Endometrial microvascular endothelial cells (primary cell): ENCODE measurements around the gene PUSL1. TPM values are rescaled to one million over a fixed set of nuclear protein-coding genes. Genes with fewer than 3 reads are reported as not detected.

Experiments used
- in situ Hi-C: cut with HindIII; loops from 2 replicates; pipeline ENCODE4 v1.10.0; 2017; ENCODE audit warnings: low sequenced_read_pairs, low pct_unique_long_range_greater_than_20kb; ENCODE audit errors: inconsistent ontology term
- total RNA-seq: library from RNA; depleted of rRNA; stranded (reverse); fragments of >200 nt; gene quantifications from one replicate; pipeline ENCODE4 v1.2.3, GENCODE V29; 2015; ENCODE audit errors: inconsistent ontology term

Gene PUSL1
- total RNA-seq, 1 donor from 2014 or later, result 21.4 TPM

- in situ Hi-C loops, result no loop called here
These were observed 10.6 kb downstream of the PUSL1 start for GRCh38 chr1:1318777-1319645.

GRCh38 chr1:1319646-1319941, 11.2 kb downstream of the PUSL1 start:
- in situ Hi-C loops, result no loop called here

- in situ Hi-C loops, result no loop called here
These were observed 12.5 kb downstream of the PUSL1 start for GRCh38 chr1:1320666-1321448.

GRCh38 chr1:1321477-1321876, 13.1 kb downstream of the PUSL1 start:
- in situ Hi-C loops, result no loop called here

DNA sequence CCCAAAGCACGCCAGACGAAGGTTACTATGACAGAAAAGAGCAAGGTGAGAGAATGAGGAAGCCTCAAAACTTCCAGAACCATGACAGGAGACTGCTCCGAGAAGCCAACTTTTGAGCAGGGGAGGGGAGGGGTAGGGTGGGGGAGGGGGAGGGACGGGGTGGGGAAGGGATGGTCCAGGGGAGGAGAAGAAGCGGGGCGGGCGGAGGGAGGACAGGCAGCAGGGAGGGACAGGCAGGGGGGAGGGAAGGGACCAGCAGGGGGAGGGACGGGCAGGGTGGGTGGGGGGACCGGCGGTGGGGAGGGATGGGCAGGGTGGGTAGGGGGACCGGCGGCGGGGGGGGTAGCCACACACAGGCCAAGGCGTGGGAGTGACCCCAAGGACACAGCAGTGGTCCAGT, 14.0 kb downstream of the PUSL1 start:
- in situ Hi-C loops, result no loop called here

GRCh38 chr1:1322952-1323351, 14.6 kb downstream of the PUSL1 start:
- in situ Hi-C loops, result no loop called here

- in situ Hi-C loops, result no loop called here
These were observed 15.7 kb downstream of the PUSL1 start for GRCh38 chr1:1324084-1324523.

DNA sequence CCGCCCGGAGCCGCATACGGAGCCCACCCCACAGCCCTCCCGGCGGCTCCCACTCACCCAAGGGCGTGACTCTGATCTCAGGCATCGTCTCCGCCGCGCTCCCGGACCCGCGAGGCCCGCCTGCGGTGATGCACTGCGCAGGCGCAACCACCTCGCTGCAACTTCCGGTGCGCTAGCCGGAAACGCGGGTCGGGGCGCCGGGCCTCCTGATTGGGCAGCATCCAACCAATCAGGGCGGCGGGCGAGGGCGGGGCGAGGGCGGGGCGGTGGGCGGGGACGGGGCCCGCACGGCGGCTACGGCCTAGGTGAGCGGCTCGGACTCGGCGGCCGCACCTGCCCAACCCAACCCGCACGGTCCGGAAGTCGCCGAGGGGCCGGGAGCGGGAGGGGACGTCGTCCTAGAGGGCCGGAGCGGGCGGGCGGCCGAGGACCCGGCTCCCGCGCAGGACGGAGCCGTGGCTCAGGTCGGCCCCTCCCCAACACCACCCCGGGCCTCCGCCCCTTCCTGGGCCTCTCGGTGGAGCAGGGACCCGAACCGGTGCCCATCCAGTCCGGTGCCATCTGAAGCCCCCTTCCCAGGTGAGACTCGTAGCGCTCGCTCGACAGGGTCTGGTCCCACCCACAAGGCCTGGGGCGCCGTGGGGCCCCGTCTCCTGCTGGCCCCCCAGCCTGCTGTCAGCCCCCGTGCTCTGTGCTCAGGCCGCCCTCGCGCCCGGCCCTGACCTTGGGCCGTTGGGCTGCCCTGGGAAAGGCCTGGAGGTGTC, 16.3 kb downstream of the PUSL1 start, which contains the start of the genes CPTP and INTS11:
CPTP (plus strand) TSS at position 279 of the 764 bp plus-strand sequence. CDS start 2,109 bp downstream, outside the sequence.
INTS11 (minus strand) TSS at position 137 of the 764 bp plus-strand sequence; CDS start at position 85, 52 bp downstream.
- in situ Hi-C loops, result no loop called here

DNA sequence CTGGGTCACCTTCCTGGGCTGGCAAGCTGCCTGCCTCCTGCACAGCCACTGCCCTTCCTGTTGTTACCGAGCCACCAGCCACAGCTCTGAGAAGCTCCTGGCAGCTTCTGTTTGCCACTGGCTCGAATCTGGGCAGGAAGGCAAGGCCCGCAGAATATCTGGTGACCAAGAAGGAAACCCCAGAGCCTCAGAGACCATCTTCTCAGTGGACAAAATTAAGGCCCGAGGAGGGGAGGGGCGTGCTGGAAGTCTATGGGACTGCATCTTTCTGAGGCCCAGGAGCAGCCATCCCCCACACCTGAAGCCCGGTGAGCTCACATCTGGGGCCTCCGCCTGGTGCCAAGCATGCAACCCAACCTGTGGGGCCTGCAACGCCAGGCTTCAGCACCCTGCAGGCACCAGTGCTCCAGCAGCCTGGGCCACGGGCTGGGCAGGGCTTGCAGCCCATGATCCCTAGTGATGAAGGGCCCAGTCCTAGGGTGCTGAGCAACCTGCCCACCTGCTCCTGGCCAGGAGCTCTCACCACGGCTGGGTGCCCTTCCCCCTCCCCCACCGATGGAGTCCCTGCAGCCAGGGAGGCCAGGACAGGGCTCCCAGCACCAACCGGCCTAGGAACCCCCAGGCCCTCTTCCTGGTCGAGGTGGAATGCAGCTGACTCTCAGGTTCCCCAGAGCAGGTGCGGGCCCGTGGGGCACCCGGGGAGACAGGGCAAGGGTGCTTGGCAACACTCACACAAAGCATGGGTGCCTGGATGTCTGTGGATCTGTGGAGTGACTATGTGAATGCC, 17.1 kb downstream of the PUSL1 start:
- in situ Hi-C loops, result no loop called here

DNA sequence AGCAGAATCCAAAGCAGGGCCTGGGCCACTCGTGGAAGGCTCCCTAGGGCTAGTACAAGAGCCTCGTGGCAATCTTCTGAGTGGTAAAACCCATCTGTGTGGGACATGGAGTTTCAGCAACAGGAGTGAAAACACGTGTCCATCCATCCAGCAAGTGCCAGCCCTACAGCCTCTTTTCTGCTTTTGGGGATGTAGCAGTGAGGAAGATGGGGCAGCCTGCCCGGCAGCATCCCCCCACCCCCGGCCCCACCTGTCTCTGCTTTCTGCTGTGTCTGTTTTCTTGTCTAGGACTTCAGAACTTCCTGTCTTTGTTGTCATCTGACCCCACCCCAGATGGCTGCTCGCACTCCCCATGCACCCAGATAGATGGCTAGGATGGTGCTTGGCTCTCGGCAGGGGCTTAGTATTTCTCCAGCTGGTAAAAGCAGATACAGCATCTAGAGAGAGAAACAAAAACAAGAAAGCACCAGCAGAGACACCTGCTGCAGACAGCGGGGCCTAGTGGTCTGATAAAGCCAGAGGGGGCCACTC, 17.7 kb downstream of the PUSL1 start:
- in situ Hi-C loops, result no loop called here

DNA sequence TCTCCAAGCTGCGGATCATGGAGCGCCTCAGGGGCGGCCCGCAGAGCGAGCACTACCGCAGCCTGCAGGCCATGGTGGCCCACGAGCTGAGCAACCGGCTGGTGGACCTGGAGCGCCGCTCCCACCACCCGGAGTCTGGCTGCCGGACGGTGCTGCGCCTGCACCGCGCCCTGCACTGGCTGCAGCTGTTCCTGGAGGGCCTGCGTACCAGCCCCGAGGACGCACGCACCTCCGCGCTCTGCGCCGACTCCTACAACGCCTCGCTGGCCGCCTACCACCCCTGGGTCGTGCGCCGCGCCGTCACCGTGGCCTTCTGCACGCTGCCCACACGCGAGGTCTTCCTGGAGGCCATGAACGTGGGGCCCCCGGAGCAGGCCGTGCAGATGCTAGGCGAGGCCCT, 18.9 kb downstream of the PUSL1 start:
- in situ Hi-C loops, result no loop called here

- in situ Hi-C loops, result no loop called here
These were observed 19.9 kb downstream of the PUSL1 start for GRCh38 chr1:1328254-1328653.

DNA sequence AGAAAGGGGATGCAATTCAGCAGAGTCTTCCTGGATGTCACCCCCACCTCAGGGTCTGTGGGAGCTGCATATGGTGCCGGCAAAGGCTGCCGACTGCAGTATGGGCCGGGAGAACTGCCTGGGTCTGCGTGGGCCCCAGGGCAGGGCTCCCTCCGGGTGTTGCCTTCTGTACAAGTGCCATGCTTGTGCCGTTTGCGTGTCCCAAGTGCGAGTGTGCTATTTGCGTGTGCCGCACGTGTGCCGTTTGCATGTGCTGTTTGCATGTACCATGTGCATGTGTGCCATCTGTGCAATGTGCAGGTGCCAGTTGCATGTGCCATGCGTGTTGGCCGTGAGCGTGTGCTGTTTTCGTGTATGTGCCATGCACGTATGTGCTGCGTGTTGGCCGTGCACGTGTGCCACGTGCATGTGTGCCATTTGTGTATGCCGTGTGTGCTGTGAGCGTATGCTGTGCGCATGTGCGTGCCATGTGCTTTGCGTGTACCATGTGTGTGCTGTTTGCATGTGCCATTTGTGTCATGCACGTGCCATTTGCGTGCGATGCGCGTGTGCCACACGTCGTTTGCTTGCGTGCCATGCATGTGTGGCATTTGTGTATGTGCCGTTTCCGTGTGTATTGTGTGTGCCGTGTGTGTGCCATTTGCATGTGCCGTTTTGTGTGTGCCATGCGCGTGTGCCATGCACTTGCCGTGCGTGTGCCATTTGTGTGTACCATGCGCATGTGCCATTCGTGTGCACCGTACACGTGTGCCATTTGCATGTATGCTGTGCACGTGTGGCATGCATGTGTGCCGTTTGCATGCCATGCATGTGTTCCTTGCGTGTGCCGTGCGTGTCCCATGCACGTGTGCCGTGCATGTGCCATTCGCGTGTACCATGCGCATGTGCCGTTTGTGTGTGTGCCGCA, 21.2 kb downstream of the PUSL1 start:
- in situ Hi-C loops, result no loop called here

- in situ Hi-C loops, result no loop called here
These were observed 22.1 kb downstream of the PUSL1 start for GRCh38 chr1:1330366-1331067.

GRCh38 chr1:1331068-1331965, 22.9 kb downstream of the PUSL1 start, which contains the start of gene TAS1R3:
Gene TAS1R3, plus strand, starts transcription at chr1:1331280. Its CDS starts 66 bp downstream, at chr1:1331346.
- in situ Hi-C loops, result no loop called here
